Endothelial cell of hepatic sinusoid (primary cell): ENCODE measurements around the gene ABCA1.
"Not testable (repeated sequence)": the region's sequence is repeated elsewhere in the genome, so short reads cannot be mapped to it uniquely, and the experiment has no call there.

Experiments used
- in situ Hi-C: cut with HindIII; loops from 2 replicates; pipeline ENCODE4 v1.10.0; 2017; ENCODE audit warnings: low sequenced_read_pairs

ABCA1 gene

GRCh38 chr9:104873489-104873850 is 54.5 kb downstream of the ABCA1 start:
- in situ Hi-C loops: no loop called here

GRCh38 chr9:104872656-104873488 is 55.1 kb downstream of the ABCA1 start:
- in situ Hi-C loops: no loop called here

- in situ Hi-C loops: no loop called here
These were observed 55.9 kb downstream of the ABCA1 start for GRCh38 chr9:104871961-104872527.

GRCh38 chr9:104869811-104870210 is 58.1 kb downstream of the ABCA1 start:
- in situ Hi-C loops: no loop called here

- in situ Hi-C loops: no loop called here
These were observed 59.1 kb downstream of the ABCA1 start for GRCh38 chr9:104868687-104869404.

- in situ Hi-C loops: no loop called here
These were observed 59.7 kb downstream of the ABCA1 start for GRCh38 chr9:104868303-104868686.

GRCh38 chr9:104866191-104866590 is 61.8 kb downstream of the ABCA1 start:
- in situ Hi-C loops: no loop called here

- in situ Hi-C loops: no loop called here
These were observed 63.3 kb downstream of the ABCA1 start for GRCh38 chr9:104864675-104865104.

GRCh38 chr9:104863180-104863883 is 64.6 kb downstream of the ABCA1 start:
- in situ Hi-C loops: no loop called here

GRCh38 chr9:104861397-104861796 is 66.6 kb downstream of the ABCA1 start:
- in situ Hi-C loops: no loop called here

GRCh38 chr9:104860263-104860662 is 67.7 kb downstream of the ABCA1 start:
- in situ Hi-C loops: no loop called here

GRCh38 chr9:104858846-104859245 is 69.1 kb downstream of the ABCA1 start:
- in situ Hi-C loops: no loop called here

GRCh38 chr9:104858271-104858670 is 69.7 kb downstream of the ABCA1 start:
- in situ Hi-C loops: no loop called here

GRCh38 chr9:104856413-104856941 is 71.5 kb downstream of the ABCA1 start:
- in situ Hi-C loops: no loop called here

- in situ Hi-C loops: no loop called here
These were observed 72.1 kb downstream of the ABCA1 start for GRCh38 chr9:104855807-104856206.

GRCh38 chr9:104855258-104855657 is 72.7 kb downstream of the ABCA1 start:
- in situ Hi-C loops: not testable (repeated sequence)

- in situ Hi-C loops: no loop called here
These were observed 73.3 kb downstream of the ABCA1 start for GRCh38 chr9:104854613-104855012.

GRCh38 chr9:104853683-104854082 is 74.3 kb downstream of the ABCA1 start:
- in situ Hi-C loops: no loop called here

- in situ Hi-C loops: no loop called here
These were observed 74.8 kb downstream of the ABCA1 start for GRCh38 chr9:104853159-104853558.

GRCh38 chr9:104851546-104851920 is 76.4 kb downstream of the ABCA1 start:
- in situ Hi-C loops: no loop called here
